K562 (cell line): ENCODE data around the gene SLC17A2. TPM values are rescaled to one million over a fixed set of nuclear protein-coding genes. Genes with fewer than 3 reads are reported as not detected.

ENCODE experiments used
- CBFA2T2 ChIP-seq: fragments of 450-650 bp; conservative IDR thresholded peaks from 2 replicates; pipeline ENCODE4 v1.6.1; 2017; ENCODE audit warnings: mild to moderate bottlenecking
- CREM ChIP-seq: IDR thresholded peaks from 2 replicates; pipeline ENCODE4 v1.6.1; 2014; ENCODE audit warnings: antibody characterized with exemption, low read depth
- HNRNPK ChIP-seq: fragments of 200-400 bp; formaldehyde crosslinking; IDR thresholded peaks from one replicate; pipeline ENCODE4 v1.6.1; 2018; ENCODE audit warnings: mild to moderate bottlenecking, low read depth, low read length; ENCODE audit not compliant: poor library complexity, severe bottlenecking
- JUND ChIP-seq, 2 experiments: IDR thresholded peaks; 2 replicates in 1 of 2; 3 replicates in 1 of 2; pipeline ENCODE4 v1.6.1; 2011; ENCODE audit warnings: borderline replicate concordance in 2 of 2, low read depth in 2 of 2, low read length in 2 of 2, improper control_type of control experiment in 1 of 2, missing biosample characterization in 1 of 2, missing genetic modification characterization in 1 of 2, missing genetic modification reagents in 1 of 2
- KHSRP ChIP-seq: fragments of 450-650 bp; IDR thresholded peaks from 2 replicates; pipeline ENCODE4 v1.6.1; 2017
- MTA2 ChIP-seq: fragments of 450-650 bp; IDR thresholded peaks from 2 replicates; pipeline ENCODE4 v1.6.1; 2016; ENCODE audit warnings: low read depth
- MYC ChIP-seq, 2 experiments: fragments of 250-450 bp in 1 of 2; sonication (Bioruptor Pico) in 1 of 2; IDR thresholded peaks; 2 replicates each; pipeline versions ENCODE4 v1.5.1 to v1.6.1; 2012 to 2021; ENCODE audit warnings: low read depth in 2 of 2, borderline replicate concordance in 1 of 2, improper control_type of control experiment in 1 of 2, low read length in 1 of 2, mild to moderate bottlenecking in 1 of 2, moderate library complexity in 1 of 2
- NFXL1 ChIP-seq: fragments of 450-650 bp; formaldehyde crosslinking; IDR thresholded peaks from 2 replicates; pipeline ENCODE4 v1.4.0; 2021; ENCODE audit warnings: mild to moderate bottlenecking
- SMARCE1 ChIP-seq: fragments of 450-650 bp; IDR thresholded peaks from 2 replicates; pipeline ENCODE4 v1.7.1; 2016; ENCODE audit warnings: mild to moderate bottlenecking
- TFAM ChIP-seq: fragments of 250-450 bp; sonication (Bioruptor Pico); conservative IDR thresholded peaks from 2 replicates; pipeline ENCODE4 v1.5.0; 2021; ENCODE audit warnings: mild to moderate bottlenecking, moderate library complexity
- XRCC3 ChIP-seq: fragments of 450-650 bp; IDR thresholded peaks from 2 replicates; pipeline ENCODE4 v1.6.1; 2017; ENCODE audit warnings: mild to moderate bottlenecking, moderate library complexity
- ZC3H4 ChIP-seq: sonication (generic); formaldehyde crosslinking; IDR thresholded peaks from 2 replicates; pipeline ENCODE4 v1.9.0; 2021; ENCODE audit warnings: missing genetic modification reagents, borderline replicate concordance
- ZFP30 ChIP-seq: fragments of 250-450 bp; sonication (Bioruptor Pico); IDR thresholded peaks from 2 replicates; pipeline ENCODE4 v1.8.0; 2022; ENCODE audit warnings: moderate library complexity, mild to moderate bottlenecking, inconsistent platforms, borderline replicate concordance
- ZFP36 ChIP-seq: fragments of 150-350 bp; IDR thresholded peaks from 2 replicates; pipeline ENCODE4 v1.6.1; 2018; ENCODE audit warnings: low read length, low read depth; ENCODE audit not compliant: partially characterized antibody
- ZNF274 ChIP-seq: IDR thresholded peaks from 2 replicates; pipeline ENCODE4 v1.6.1; 2011; ENCODE audit warnings: low read depth, mild to moderate bottlenecking, low read length, moderate library complexity, borderline replicate concordance
- ZNF431 ChIP-seq: sonication (generic); formaldehyde crosslinking; IDR thresholded peaks from 2 replicates; pipeline ENCODE4 v1.8.0; 2022; ENCODE audit warnings: mild to moderate bottlenecking, missing genetic modification reagents
- ZNF76 ChIP-seq: fragments of 250-450 bp; sonication (Bioruptor Pico); IDR thresholded peaks from 2 replicates; pipeline ENCODE4 v1.4.0; 2020; ENCODE audit warnings: mild to moderate bottlenecking, moderate library complexity, borderline replicate concordance
- polyA plus RNA-seq, 8 experiments: library from polyadenylated mRNA; depleted of rRNA in 4 of 8; stranded (reverse) in 5 of 8; unstranded in 3 of 8; fragments of >200 nt; fragmentation: Nextera tagmentation in 2 of 8; fragmentation: Illumina TruSeq in 1 of 8; extraction: Ambion mirVana in 2 of 8; extraction: Trizol in 1 of 8; gene quantifications; 2 replicates each; pipeline versions ENCODE4 v1.2.1 to v1.2.3, GENCODE V29; 2011 to 2014; ENCODE audit warnings: inconsistent platforms in 1 of 8, missing spikeins in 1 of 8
- total RNA-seq, 7 experiments: library from RNA; depleted of rRNA in 6 of 7; stranded (reverse); fragments of >200 nt in 6 of 7; fragmentation: Illumina TruSeq in 2 of 7; extraction: Trizol in 2 of 7; gene quantifications; 2 replicates each; pipeline versions ENCODE4 v1.2.1 to v1.2.3, GENCODE V29; 2011 to 2021; ENCODE audit warnings: low replicate concordance in 1 of 7
- TF ChIP-seq, protein P1 (sequence below), 3 experiments: fragments of 200-800 bp in 1 of 3; fragments of 250-450 bp in 1 of 3; fragments of 450-650 bp in 1 of 3; sonication (Bioruptor Pico) in 1 of 3; sonication (Bioruptor generic) in 1 of 3; formaldehyde crosslinking in 1 of 3; IDR thresholded peaks; 2 replicates each; pipeline versions ENCODE4 v1.6.1 to v1.8.0; 2016 to 2022; ENCODE audit warnings: mild to moderate bottlenecking in 2 of 3, missing genetic modification characterization in 2 of 3, missing compliant biosample characterization in 1 of 3, moderate library complexity in 1 of 3
- TF ChIP-seq, protein P2 (sequence below): sonication (generic); formaldehyde crosslinking; IDR thresholded peaks from 2 replicates; pipeline ENCODE4 v1.9.0; 2022; ENCODE audit warnings: mild to moderate bottlenecking, missing genetic modification reagents
- TF ChIP-seq, protein P3 (sequence below): fragments of 450-650 bp; IDR thresholded peaks from 2 replicates; pipeline ENCODE4 v1.7.0; 2016; ENCODE audit warnings: borderline replicate concordance
- TF ChIP-seq, protein P4 (sequence below): fragments of 450-650 bp; IDR thresholded peaks from 2 replicates; pipeline ENCODE4 v1.6.1; 2018; ENCODE audit warnings: mild to moderate bottlenecking, low read depth; ENCODE audit not compliant: partially characterized antibody

Gene SLC17A2
- total and polyA plus RNA-seq, 9 of the 15 experiments (the other 6 are each of a cell fraction or from before 2014, with no cell fraction given), result not detected

DNA sequence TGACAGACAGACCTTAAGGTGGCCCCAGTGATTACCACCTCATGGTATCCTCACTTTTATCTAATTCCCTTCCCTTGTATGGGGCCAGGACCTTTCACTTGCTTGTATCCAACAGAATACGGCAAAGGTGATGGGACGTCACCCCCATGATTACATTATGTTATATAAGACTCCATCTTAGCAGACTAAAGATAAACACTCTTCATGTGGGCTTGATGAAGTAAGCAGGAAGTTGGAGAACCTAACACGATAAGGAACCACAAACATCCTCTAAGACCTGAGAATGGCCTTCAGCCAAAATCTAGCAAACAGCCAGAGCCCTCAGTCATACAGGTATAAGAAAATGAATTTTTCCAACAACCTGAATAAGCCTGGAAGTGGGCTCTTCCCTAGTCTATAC is 64.5 kb downstream of the SLC17A2 start (continued):
- TF ChIP-seq, protein P1, sequence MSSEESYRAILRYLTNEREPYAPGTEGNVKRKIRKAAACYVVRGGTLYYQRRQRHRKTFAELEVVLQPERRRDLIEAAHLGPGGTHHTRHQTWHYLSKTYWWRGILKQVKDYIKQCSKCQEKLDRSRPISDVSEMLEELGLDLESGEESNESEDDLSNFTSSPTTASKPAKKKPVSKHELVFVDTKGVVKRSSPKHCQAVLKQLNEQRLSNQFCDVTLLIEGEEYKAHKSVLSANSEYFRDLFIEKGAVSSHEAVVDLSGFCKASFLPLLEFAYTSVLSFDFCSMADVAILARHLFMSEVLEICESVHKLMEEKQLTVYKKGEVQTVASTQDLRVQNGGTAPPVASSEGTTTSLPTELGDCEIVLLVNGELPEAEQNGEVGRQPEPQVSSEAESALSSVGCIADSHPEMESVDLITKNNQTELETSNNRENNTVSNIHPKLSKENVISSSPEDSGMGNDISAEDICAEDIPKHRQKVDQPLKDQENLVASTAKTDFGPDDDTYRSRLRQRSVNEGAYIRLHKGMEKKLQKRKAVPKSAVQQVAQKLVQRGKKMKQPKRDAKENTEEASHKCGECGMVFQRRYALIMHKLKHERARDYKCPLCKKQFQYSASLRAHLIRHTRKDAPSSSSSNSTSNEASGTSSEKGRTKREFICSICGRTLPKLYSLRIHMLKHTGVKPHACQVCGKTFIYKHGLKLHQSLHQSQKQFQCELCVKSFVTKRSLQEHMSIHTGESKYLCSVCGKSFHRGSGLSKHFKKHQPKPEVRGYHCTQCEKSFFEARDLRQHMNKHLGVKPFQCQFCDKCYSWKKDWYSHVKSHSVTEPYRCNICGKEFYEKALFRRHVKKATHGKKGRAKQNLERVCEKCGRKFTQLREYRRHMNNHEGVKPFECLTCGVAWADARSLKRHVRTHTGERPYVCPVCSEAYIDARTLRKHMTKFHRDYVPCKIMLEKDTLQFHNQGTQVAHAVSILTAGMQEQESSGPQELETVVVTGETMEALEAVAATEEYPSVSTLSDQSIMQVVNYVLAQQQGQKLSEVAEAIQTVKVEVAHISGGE (CRISPR knock-in tag; IDR thresholded peaks at IDR 0.05), result no peak
- no peak for TF ChIP-seq ZFP36
- no peak for TF ChIP-seq HNRNPK
- TF ChIP-seq, protein P2, sequence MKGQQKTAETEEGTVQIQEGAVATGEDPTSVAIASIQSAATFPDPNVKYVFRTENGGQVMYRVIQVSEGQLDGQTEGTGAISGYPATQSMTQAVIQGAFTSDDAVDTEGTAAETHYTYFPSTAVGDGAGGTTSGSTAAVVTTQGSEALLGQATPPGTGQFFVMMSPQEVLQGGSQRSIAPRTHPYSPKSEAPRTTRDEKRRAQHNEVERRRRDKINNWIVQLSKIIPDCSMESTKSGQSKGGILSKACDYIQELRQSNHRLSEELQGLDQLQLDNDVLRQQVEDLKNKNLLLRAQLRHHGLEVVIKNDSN (CRISPR knock-in tag), result no peak
- no peak for TF ChIP-seq ZNF431
- no peak for TF ChIP-seq CBFA2T2
- TF ChIP-seq ZNF76, result no peak
- no peak for TF ChIP-seq TFAM (CRISPR knock-in tag)
- TF ChIP-seq NFXL1, result no peak
- TF ChIP-seq JUND (IDR thresholded peaks at IDR 0.05; ENCODE audit: borderline replicate concordance, low read depth, low read length), result peak; percentile 55
- peak; percentile 68; the same call in 1 of the 3 replicates for TF ChIP-seq JUND (tag; IDR thresholded peaks at IDR 0.05; ENCODE audit: borderline replicate concordance, low read depth, low read length)
- no peak for TF ChIP-seq KHSRP
- TF ChIP-seq, protein P3, sequence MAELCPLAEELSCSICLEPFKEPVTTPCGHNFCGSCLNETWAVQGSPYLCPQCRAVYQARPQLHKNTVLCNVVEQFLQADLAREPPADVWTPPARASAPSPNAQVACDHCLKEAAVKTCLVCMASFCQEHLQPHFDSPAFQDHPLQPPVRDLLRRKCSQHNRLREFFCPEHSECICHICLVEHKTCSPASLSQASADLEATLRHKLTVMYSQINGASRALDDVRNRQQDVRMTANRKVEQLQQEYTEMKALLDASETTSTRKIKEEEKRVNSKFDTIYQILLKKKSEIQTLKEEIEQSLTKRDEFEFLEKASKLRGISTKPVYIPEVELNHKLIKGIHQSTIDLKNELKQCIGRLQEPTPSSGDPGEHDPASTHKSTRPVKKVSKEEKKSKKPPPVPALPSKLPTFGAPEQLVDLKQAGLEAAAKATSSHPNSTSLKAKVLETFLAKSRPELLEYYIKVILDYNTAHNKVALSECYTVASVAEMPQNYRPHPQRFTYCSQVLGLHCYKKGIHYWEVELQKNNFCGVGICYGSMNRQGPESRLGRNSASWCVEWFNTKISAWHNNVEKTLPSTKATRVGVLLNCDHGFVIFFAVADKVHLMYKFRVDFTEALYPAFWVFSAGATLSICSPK, result no peak
- no peak for TF ChIP-seq ZNF274
- peak; percentile 41; the same call in 1 of the 2 replicates for TF ChIP-seq MYC (IDR thresholded peaks at IDR 0.05; ENCODE audit: low read depth, low read length)
- TF ChIP-seq MYC (CRISPR knock-in tag; IDR thresholded peaks at IDR 0.05; ENCODE audit: borderline replicate concordance, low read depth), result no peak
- no peak for TF ChIP-seq MTA2
- TF ChIP-seq ZC3H4 (CRISPR knock-in tag), result no peak
- TF ChIP-seq, protein P4, sequence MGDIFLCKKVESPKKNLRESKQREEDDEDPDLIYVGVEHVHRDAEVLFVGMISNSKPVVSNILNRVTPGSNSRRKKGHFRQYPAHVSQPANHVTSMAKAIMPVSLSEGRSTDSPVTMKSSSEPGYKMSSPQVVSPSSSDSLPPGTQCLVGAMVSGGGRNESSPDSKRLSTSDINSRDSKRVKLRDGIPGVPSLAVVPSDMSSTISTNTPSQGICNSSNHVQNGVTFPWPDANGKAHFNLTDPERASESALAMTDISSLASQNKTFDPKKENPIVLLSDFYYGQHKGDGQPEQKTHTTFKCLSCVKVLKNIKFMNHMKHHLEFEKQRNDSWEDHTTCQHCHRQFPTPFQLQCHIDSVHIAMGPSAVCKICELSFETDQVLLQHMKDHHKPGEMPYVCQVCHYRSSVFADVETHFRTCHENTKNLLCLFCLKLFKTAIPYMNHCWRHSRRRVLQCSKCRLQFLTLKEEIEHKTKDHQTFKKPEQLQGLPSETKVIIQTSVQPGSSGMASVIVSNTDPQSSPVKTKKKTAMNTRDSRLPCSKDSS, result no peak
- no peak for TF ChIP-seq SMARCE1
- peak; percentile 78 for TF ChIP-seq CREM
- no peak for TF ChIP-seq XRCC3
- no peak for TF ChIP-seq ZFP30 (CRISPR knock-in tag)
